Keratinocyte (primary cell): ENCODE measurements around the gene GLDN. TPM values are rescaled to one million over a fixed set of nuclear protein-coding genes. Genes with fewer than 3 reads are reported as not detected.

Source experiments
- DNase-seq: peaks from one replicate; pipeline ENCODE4 v3.0.0-alpha.2; 2011; ENCODE audit warnings: low read depth, missing footprints, low spot score
- FAIRE-seq: peaks from 2 replicates; lab custom pipeline; 2011; peaks lifted over from hg19 to GRCh38; lab: Jason Lieb, UNC
- H2AFZ ChIP-seq: 2 replicates; pipeline ENCODE4 v1.6.0; 2012; ENCODE audit warnings: low read length, control low read depth, inconsistent platforms; ENCODE audit not compliant: control insufficient read depth
- H3K27ac ChIP-seq: 2 replicates; pipeline ENCODE4 v1.5.1; 2011; ENCODE audit warnings: low read length; ENCODE audit not compliant: control insufficient read depth, insufficient read depth
- H3K27me3 ChIP-seq: 3 replicates; pipeline ENCODE4 v1.6.0; 2011; ENCODE audit warnings: low read length; ENCODE audit not compliant: control insufficient read depth, insufficient read depth; ENCODE audit errors: extremely low read depth
- H3K36me3 ChIP-seq, 2 experiments: 2 replicates in 1 of 2; 3 replicates in 1 of 2; pipeline ENCODE4 v1.5.1; 2011; ENCODE audit warnings: low read length in 2 of 2, mild to moderate bottlenecking in 1 of 2; ENCODE audit not compliant: control insufficient read depth in 2 of 2, insufficient read depth in 2 of 2; ENCODE audit errors: extremely low read depth in 1 of 2
- H3K4me1 ChIP-seq: 3 replicates; pipeline ENCODE4 v1.5.1; 2011; ENCODE audit warnings: low read length; ENCODE audit not compliant: control insufficient read depth, insufficient read depth; ENCODE audit errors: extremely low read depth
- H3K4me2 ChIP-seq: 3 replicates; pipeline ENCODE4 v1.6.0; 2011; ENCODE audit warnings: low read depth, low read length; ENCODE audit not compliant: control insufficient read depth, insufficient read depth; ENCODE audit errors: extremely low read depth
- H3K4me3 ChIP-seq, 3 experiments: fragments of 200-600 bp in 1 of 3; sonication (generic) in 1 of 3; 2 replicates in 2 of 3; 3 replicates in 1 of 3; pipeline ENCODE4 v1.5.1; 2011 to 2016; ENCODE audit warnings: low read length in 3 of 3, mild to moderate bottlenecking in 3 of 3, control low read depth in 2 of 3, inconsistent platforms in 1 of 3, low read depth in 1 of 3, mixed read lengths in 1 of 3, mixed run types in 1 of 3, moderate library complexity in 1 of 3; ENCODE audit not compliant: control insufficient read depth in 2 of 3, insufficient read depth in 2 of 3; ENCODE audit errors: extremely low read depth in 1 of 3
- H3K79me2 ChIP-seq: 2 replicates; pipeline ENCODE4 v1.6.0; 2012; ENCODE audit warnings: low read length; ENCODE audit not compliant: control insufficient read depth, insufficient read depth
- H3K9ac ChIP-seq: 3 replicates; pipeline ENCODE4 v1.6.0; 2011; ENCODE audit warnings: low read length; ENCODE audit not compliant: control insufficient read depth, insufficient read depth; ENCODE audit errors: extremely low read depth
- H3K9me1 ChIP-seq: 3 replicates; pipeline ENCODE4 v1.6.0; 2011; ENCODE audit warnings: low read length; ENCODE audit not compliant: control insufficient read depth, insufficient read depth; ENCODE audit errors: extremely low read depth
- H3K9me3 ChIP-seq: 2 replicates; pipeline ENCODE4 v1.5.1; 2012; ENCODE audit warnings: low read depth, low read length; ENCODE audit not compliant: control insufficient read depth
- H4K20me1 ChIP-seq: 3 replicates; pipeline ENCODE4 v1.6.0; 2011; ENCODE audit warnings: low read length; ENCODE audit not compliant: control insufficient read depth, insufficient read depth; ENCODE audit errors: extremely low read depth
- EZH2 ChIP-seq: IDR thresholded peaks from one replicate; pipeline ENCODE4 v1.6.1; 2012; ENCODE audit warnings: inconsistent platforms, mild to moderate bottlenecking, low read length, moderate library complexity
- dilution Hi-C: fragments of 300-500 bp; cut with MboI; formaldehyde crosslinking; loops from one replicate; pipeline ENCODE4 v1.7.0; 2020; ENCODE audit warnings: low sequenced_read_pairs; ENCODE audit not compliant: extremely low pct_ligation_motif_present
- polyA plus RNA-seq, 5 experiments: library from polyadenylated mRNA; depleted of rRNA in 3 of 5; stranded (reverse) in 3 of 5; stranded (forward) in 1 of 5; unstranded in 1 of 5; fragments of >200 nt; gene quantifications; 1 replicate in 1 of 5; 2 replicates in 3 of 5; 3 replicates in 1 of 5; pipeline versions ENCODE4 v1.2.1 to v1.2.3, GENCODE V29; 2011 to 2012; ENCODE audit warnings: missing spikeins in 2 of 5, low read depth in 1 of 5, low replicate concordance in 1 of 5
- TF ChIP-seq, protein P1 (sequence below), 3 experiments: IDR thresholded peaks in 1 of 3; conservative IDR thresholded peaks in 1 of 3; optimal IDR thresholded peaks in 1 of 3; 2 replicates in 2 of 3; 3 replicates in 1 of 3; pipeline versions ENCODE3 to v1.5.1; 2011; ENCODE audit warnings: low read length in 3 of 3, mild to moderate bottlenecking in 3 of 3, moderate library complexity in 2 of 3, control low read depth in 1 of 3, inconsistent platforms in 1 of 3; ENCODE audit not compliant: insufficient read depth in 2 of 3; ENCODE audit errors: extremely low read depth in 1 of 3

Gene GLDN
- polyA plus RNA-seq, 1 donor (not counting 4 experiments of a cell fraction or from before 2014, with no cell fraction given), result 0.09 TPM

DNA sequence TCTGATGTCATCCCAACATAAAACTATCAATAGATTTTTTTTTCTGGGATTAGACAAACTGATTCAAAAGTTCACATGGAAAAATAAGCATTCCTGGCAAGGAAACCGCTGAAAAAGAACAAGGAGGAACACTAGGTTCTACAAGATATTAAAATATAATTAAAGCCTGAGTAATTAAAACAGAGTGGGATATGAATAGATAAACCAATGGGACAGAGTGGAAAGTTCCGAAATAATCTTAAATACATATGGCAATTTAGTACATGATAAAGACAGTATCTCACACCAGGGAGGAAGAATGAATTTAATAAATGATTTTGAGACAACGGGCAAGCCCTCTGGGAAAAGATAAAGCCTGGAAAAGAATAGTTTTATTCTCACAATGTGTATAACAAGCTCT, 4.7 kb downstream of the GLDN start:
- Histone ChIP-seq H3K9ac (no peak overlapping the region), H3K4me2 (no peak overlapping the region), H3K4me3 (no peak overlapping the region), H3K9me1 (no peaks in the 10 kb centered on the region), H3K4me1 (no peaks in the 10 kb centered on the region), H3K79me2 (no peaks in the 10 kb centered on the region), H3K36me3 (no peaks in the 10 kb centered on the region), H3K9me3 (no peaks in the 10 kb centered on the region), H2AFZ (no peak overlapping the region), H3K27me3 (peaks cover 21% of the 10 kb centered on the region), H3K27ac (no peak overlapping the region), H4K20me1 (no peaks in the 10 kb centered on the region)
- dilution Hi-C loops, result no loop called here
- DNase-seq (no peak), FAIRE-seq (no peak)
- TF ChIP-seq, protein P1, sequence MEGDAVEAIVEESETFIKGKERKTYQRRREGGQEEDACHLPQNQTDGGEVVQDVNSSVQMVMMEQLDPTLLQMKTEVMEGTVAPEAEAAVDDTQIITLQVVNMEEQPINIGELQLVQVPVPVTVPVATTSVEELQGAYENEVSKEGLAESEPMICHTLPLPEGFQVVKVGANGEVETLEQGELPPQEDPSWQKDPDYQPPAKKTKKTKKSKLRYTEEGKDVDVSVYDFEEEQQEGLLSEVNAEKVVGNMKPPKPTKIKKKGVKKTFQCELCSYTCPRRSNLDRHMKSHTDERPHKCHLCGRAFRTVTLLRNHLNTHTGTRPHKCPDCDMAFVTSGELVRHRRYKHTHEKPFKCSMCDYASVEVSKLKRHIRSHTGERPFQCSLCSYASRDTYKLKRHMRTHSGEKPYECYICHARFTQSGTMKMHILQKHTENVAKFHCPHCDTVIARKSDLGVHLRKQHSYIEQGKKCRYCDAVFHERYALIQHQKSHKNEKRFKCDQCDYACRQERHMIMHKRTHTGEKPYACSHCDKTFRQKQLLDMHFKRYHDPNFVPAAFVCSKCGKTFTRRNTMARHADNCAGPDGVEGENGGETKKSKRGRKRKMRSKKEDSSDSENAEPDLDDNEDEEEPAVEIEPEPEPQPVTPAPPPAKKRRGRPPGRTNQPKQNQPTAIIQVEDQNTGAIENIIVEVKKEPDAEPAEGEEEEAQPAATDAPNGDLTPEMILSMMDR (optimal IDR thresholded peaks at IDR 0.05 in 1 of 3, IDR thresholded peaks at IDR 0.05 in 1 of 3, conservative IDR thresholded peaks at IDR 0.05 in 1 of 3; ENCODE audit: extremely low read depth in 1 of 3, insufficient read depth in 2 of 3, low read length in 3 of 3), result no peak
- no peak for TF ChIP-seq EZH2

DNA sequence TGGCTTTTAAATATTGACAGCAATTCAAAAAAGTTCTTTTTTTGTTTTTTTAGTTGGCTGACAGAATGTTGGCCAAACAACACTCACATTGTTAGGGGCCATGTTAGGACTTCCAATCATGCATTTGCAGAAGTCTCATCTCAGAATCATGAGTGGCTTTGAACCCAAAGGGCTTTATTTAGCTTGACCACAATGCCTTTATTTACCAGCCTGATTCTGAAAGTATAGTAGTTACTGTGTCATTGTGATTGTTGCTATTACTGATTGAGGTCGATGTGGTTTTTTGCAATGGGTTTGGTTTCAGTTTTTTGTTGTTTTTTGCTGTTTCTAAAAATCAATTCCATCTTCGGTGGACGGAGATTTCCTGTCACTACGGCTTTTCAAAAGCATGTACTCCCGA, 7.2 kb downstream of the GLDN start:
- Histone ChIP-seq H2AFZ (no peak overlapping the region), H3K4me3 (no peak overlapping the region), H3K36me3 (no peaks in the 10 kb centered on the region), H3K4me1 (no peaks in the 10 kb centered on the region), H4K20me1 (no peaks in the 10 kb centered on the region), H3K4me2 (no peak overlapping the region), H3K9me1 (no peaks in the 10 kb centered on the region), H3K9me3 (no peaks in the 10 kb centered on the region), H3K27ac (no peak overlapping the region), H3K9ac (no peak overlapping the region), H3K27me3 (peaks cover 6% of the 10 kb centered on the region), H3K79me2 (no peaks in the 10 kb centered on the region)
- dilution Hi-C loops, result no loop called here
- TF ChIP-seq, protein P1 (optimal IDR thresholded peaks at IDR 0.05 in 1 of 3, IDR thresholded peaks at IDR 0.05 in 1 of 3, conservative IDR thresholded peaks at IDR 0.05 in 1 of 3; ENCODE audit: extremely low read depth in 1 of 3, insufficient read depth in 2 of 3, low read length in 3 of 3), result no peak
- TF ChIP-seq EZH2, result no peak
- FAIRE-seq (no peak), DNase-seq (no peak)
